ENCODE data around the gene PRDM4.

The PRDM4 gene

GRCh38 chr12:107760207-107760808 is 629 bp downstream of the PRDM4 start:
- no peak for DNase-seq (ENCODE audit: low read depth)
- H3K4me3 ChIP-seq (ENCODE audit: low read depth, low read length) = peak overlapping the region; percentile 65
- in situ Hi-C loops (cut with HindIII; ENCODE audit: low sequenced_read_pairs) = no loop called here
- no peak for TF ChIP-seq CTCF (IDR thresholded peaks at IDR 0.05; ENCODE audit: low read depth, low read length, missing control alignments)

GRCh38 chr12:107759410-107759809 is 1.5 kb downstream of the PRDM4 start:
- peak; percentile 79 for DNase-seq (ENCODE audit: low read depth)
- peak overlapping the region; percentile 65 for H3K4me3 ChIP-seq (ENCODE audit: low read depth, low read length)
- no peak for TF ChIP-seq CTCF (IDR thresholded peaks at IDR 0.05; ENCODE audit: low read depth, low read length, missing control alignments)
- in situ Hi-C loops (cut with HindIII; ENCODE audit: low sequenced_read_pairs) = no loop called here

GRCh38 chr12:107749083-107749482 is 11.9 kb downstream of the PRDM4 start:
- DNase-seq (ENCODE audit: low read depth) = no peak
- no peak for TF ChIP-seq CTCF (IDR thresholded peaks at IDR 0.05; ENCODE audit: low read depth, low read length, missing control alignments)
- no peak overlapping the region for H3K4me3 ChIP-seq (ENCODE audit: low read depth, low read length)
- in situ Hi-C loops (cut with HindIII; ENCODE audit: low sequenced_read_pairs) = no loop called here

GRCh38 chr12:107748472-107748871 is 12.5 kb downstream of the PRDM4 start:
- no peak for TF ChIP-seq CTCF (IDR thresholded peaks at IDR 0.05; ENCODE audit: low read depth, low read length, missing control alignments)
- in situ Hi-C loops (cut with HindIII; ENCODE audit: low sequenced_read_pairs) = no loop called here
- peak; percentile 18 for DNase-seq (ENCODE audit: low read depth)
- H3K4me3 ChIP-seq (ENCODE audit: low read depth, low read length) = no peak overlapping the region

- DNase-seq (ENCODE audit: low read depth) = no peak
- TF ChIP-seq CTCF (IDR thresholded peaks at IDR 0.05; ENCODE audit: low read depth, low read length, missing control alignments) = no peak
- in situ Hi-C loops (cut with HindIII; ENCODE audit: low sequenced_read_pairs) = no loop called here
- H3K4me3 ChIP-seq (ENCODE audit: low read depth, low read length) = no peak overlapping the region
Measured at GRCh38 chr12:107736914-107737313, 24.0 kb downstream of the PRDM4 start.

- in situ Hi-C loops (cut with HindIII; ENCODE audit: low sequenced_read_pairs) = no loop called here
Measured at GRCh38 chr12:107735763-107736162, 25.2 kb downstream of the PRDM4 start.

More at GRCh38 chr12:107735763-107736162, 25.2 kb downstream of the PRDM4 start:
- no peak overlapping the region for H3K4me3 ChIP-seq (ENCODE audit: low read depth, low read length)
- no peak for TF ChIP-seq CTCF (IDR thresholded peaks at IDR 0.05; ENCODE audit: low read depth, low read length, missing control alignments)
- no peak for DNase-seq (ENCODE audit: low read depth)
